Stomach (tissue), 9 donors: ENCODE results near the gene TCIRG1. TPM values are rescaled to one million over a fixed set of nuclear protein-coding genes. Genes with fewer than 3 reads are reported as not detected.

Experiments used
- DNase-seq, 2 donors: peaks; one replicate each; pipeline versions ENCODE4 v3.0.0 to v3.0.0-alpha.2; 2013 to 2019
- H3K27ac ChIP-seq, 5 donors: fragments of 200-600 bp in 4 of 5; sonication (generic) in 4 of 5; one replicate each; pipeline ENCODE4 v1.5.1; 2013 to 2019; ENCODE audit warnings: mild to moderate bottlenecking in 1 of 5, moderate library complexity in 1 of 5
- H3K27me3 ChIP-seq, 3 donors: fragments of 200-600 bp; sonication (generic); one replicate each; pipeline ENCODE4 v1.5.1; 2017 to 2019; ENCODE audit warnings: mixed run types in 1 of 3
- H3K36me3 ChIP-seq, 4 donors: fragments of 200-600 bp; sonication (generic); 1 replicate in 3 of 4; 2 replicates in 1 of 4; pipeline ENCODE4 v1.5.1; 2016 to 2019
- H3K4me1 ChIP-seq, 4 donors: fragments of 200-600 bp; sonication (generic); one replicate each; pipeline ENCODE4 v1.5.1; 2016 to 2019
- H3K4me3 ChIP-seq, 4 donors: fragments of 200-600 bp; sonication (generic) in 3 of 4; one replicate each; pipeline ENCODE4 v1.5.1; 2016 to 2019; ENCODE audit warnings: mild to moderate bottlenecking in 1 of 4
- H3K9me3 ChIP-seq, 4 donors: fragments of 200-600 bp; sonication (generic); one replicate each; pipeline ENCODE4 v1.5.1; 2016 to 2019
- EP300 ChIP-seq: sonication (generic); formaldehyde crosslinking; IDR thresholded peaks from one replicate; pipeline ENCODE4 v1.6.1; 2017; ENCODE audit warnings: antibody characterized with exemption
- POLR2A ChIP-seq, 4 donors: fragments of 450-650 bp; IDR thresholded peaks; one replicate each; pipeline ENCODE4 v1.6.1; 2016; ENCODE audit warnings: antibody characterized with exemption in 4 of 4, control low read depth in 2 of 4, mild to moderate bottlenecking in 1 of 4, moderate library complexity in 1 of 4
- POLR2AphosphoS5 ChIP-seq, 3 donors: sonication (generic); formaldehyde crosslinking; IDR thresholded peaks; one replicate each; pipeline ENCODE4 v1.6.1; 2016; ENCODE audit warnings: antibody characterized with exemption in 3 of 3
- WGBS, 5 donors: extraction: QIAGEN DNeasy Blood & Tissue Kit in 3 of 5; methylation state at CpG; one replicate each; pipeline versions ENCODE4 v1.1.5 to v1.1.7; 2013 to 2018; 5-methylcytosine and 5-hydroxymethylcytosine counted together
- intact Hi-C: fragments of 100-400 bp; cut with DNase I; formaldehyde crosslinking; loops from one replicate; pipeline ENCODE4 v1.15.1; 2023; ENCODE audit warnings: low total_unique reads
- polyA plus RNA-seq, 3 donors: library from polyadenylated mRNA; stranded (reverse); fragments of 200-250 nt; gene quantifications; one replicate each; pipeline ENCODE4 v1.2.3, GENCODE V29; 2013
- total RNA-seq, 5 donors: library from RNA; depleted of rRNA; stranded (reverse); fragments of >200 nt; gene quantifications; one replicate each; pipeline versions ENCODE4 v1.1.0 to v1.2.3, GENCODE V29; 2014 to 2016
- TF ChIP-seq, protein P1 (sequence below), 7 experiments: fragments of 450-650 bp in 4 of 7; fragments of 200-600 bp in 3 of 7; sonication (generic) in 3 of 7; IDR thresholded peaks; one replicate each; pipeline ENCODE4 v1.5.1; 2016 to 2019; ENCODE audit warnings: antibody characterized with exemption in 7 of 7, control low read depth in 2 of 7, mild to moderate bottlenecking in 1 of 7
- donor health status: healthy with polysubstance abuse.
- donor health status: Bipolar disorder and iron deficiency.
- donor health status: healthy.

The TCIRG1 gene
- total and polyA plus RNA-seq, 8 donors: 46.3 to 835 (median 192) TPM

DNA sequence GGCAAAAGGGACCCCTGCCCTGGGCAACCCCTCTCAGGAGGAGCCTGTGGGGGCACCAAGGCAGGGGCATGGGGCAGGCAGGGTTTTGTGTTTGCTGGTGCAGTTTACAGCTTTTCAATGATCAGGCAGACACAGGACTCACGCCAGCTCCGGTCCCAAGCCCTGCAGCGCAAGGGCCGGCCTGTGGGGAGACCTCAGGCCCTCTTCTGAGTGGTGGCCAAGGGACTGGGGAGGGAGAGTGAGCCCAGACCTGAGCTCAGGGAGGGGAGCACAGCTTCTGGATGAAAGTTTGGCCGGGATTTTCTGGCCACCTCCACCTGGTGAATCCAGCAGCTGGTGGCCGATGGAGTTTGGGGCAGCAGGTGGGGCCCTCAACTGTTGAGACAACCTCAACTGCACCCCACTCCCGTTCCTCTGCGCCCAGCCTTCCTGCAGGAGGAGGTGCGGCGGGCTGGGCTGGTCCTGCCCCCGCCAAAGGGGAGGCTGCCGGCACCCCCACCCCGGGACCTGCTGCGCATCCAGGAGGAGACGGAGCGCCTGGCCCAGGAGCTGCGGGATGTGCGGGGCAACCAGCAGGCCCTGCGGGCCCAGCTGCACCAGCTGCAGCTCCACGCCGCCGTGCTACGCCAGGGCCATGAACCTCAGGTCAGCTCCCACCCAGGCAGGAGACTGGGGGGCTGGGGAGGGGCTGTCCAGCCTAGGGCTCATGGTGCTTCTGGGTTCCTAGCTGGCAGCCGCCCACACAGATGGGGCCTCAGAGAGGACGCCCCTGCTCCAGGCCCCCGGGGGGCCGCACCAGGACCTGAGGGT, 3.6 kb downstream of the TCIRG1 start:
- H3K4me3 ChIP-seq: no peak overlapping the region
- H3K4me1 ChIP-seq: peaks cover 42 to 68% (median 60%) of the 10 kb centered on the region in 4 donors
- DNase-seq: no peak
- intact Hi-C loops: no loop called here
- H3K27ac ChIP-seq: peak overlapping the region in 3 of 5 donors; percentile 56 to 93 (median 91)
- H3K27me3 ChIP-seq: no peaks in the 10 kb centered on the region
- WGBS, 5 donors: 85 to 90% (median 87%) methylated on average over 15 to 27 of the region's 27 CpGs
- H3K36me3 ChIP-seq: peaks cover 40 to 64% (median 59%) of the 10 kb centered on the region in 4 donors
- TF ChIP-seq POLR2A (IDR thresholded peaks at IDR 0.05): no peak
- TF ChIP-seq POLR2AphosphoS5 (IDR thresholded peaks at IDR 0.05): no peak
- TF ChIP-seq, protein P1, sequence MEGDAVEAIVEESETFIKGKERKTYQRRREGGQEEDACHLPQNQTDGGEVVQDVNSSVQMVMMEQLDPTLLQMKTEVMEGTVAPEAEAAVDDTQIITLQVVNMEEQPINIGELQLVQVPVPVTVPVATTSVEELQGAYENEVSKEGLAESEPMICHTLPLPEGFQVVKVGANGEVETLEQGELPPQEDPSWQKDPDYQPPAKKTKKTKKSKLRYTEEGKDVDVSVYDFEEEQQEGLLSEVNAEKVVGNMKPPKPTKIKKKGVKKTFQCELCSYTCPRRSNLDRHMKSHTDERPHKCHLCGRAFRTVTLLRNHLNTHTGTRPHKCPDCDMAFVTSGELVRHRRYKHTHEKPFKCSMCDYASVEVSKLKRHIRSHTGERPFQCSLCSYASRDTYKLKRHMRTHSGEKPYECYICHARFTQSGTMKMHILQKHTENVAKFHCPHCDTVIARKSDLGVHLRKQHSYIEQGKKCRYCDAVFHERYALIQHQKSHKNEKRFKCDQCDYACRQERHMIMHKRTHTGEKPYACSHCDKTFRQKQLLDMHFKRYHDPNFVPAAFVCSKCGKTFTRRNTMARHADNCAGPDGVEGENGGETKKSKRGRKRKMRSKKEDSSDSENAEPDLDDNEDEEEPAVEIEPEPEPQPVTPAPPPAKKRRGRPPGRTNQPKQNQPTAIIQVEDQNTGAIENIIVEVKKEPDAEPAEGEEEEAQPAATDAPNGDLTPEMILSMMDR (IDR thresholded peaks at IDR 0.05): no peak
- TF ChIP-seq EP300: no peak
- H3K9me3 ChIP-seq: no peaks in the 10 kb centered on the region

- no peak for DNase-seq
- Histone ChIP-seq H3K27me3 (no peaks in the 10 kb centered on the region), H3K27ac (peak overlapping the region in 3 of 5 donors; percentile 56 to 93 (median 91)), H3K36me3 (peaks cover 45 to 69% (median 65%) of the 10 kb centered on the region in 4 donors), H3K4me1 (peaks cover 39 to 62% (median 54%) of the 10 kb centered on the region in 4 donors), H3K9me3 (no peaks in the 10 kb centered on the region), H3K4me3 (no peak overlapping the region)
- 65 to 90% (median 78%) methylated on average over 5 to 8 of the region's 8 CpGs for WGBS, 5 donors
- intact Hi-C loops: no loop called here
- no peak for TF ChIP-seq POLR2AphosphoS5 (IDR thresholded peaks at IDR 0.05)
- TF ChIP-seq POLR2A (IDR thresholded peaks at IDR 0.05): no peak
- no peak for TF ChIP-seq EP300
- TF ChIP-seq, protein P1 (IDR thresholded peaks at IDR 0.05): no peak
These were observed 4.2 kb downstream of the TCIRG1 start for GRCh38 chr11:68043029-68043348.

DNA sequence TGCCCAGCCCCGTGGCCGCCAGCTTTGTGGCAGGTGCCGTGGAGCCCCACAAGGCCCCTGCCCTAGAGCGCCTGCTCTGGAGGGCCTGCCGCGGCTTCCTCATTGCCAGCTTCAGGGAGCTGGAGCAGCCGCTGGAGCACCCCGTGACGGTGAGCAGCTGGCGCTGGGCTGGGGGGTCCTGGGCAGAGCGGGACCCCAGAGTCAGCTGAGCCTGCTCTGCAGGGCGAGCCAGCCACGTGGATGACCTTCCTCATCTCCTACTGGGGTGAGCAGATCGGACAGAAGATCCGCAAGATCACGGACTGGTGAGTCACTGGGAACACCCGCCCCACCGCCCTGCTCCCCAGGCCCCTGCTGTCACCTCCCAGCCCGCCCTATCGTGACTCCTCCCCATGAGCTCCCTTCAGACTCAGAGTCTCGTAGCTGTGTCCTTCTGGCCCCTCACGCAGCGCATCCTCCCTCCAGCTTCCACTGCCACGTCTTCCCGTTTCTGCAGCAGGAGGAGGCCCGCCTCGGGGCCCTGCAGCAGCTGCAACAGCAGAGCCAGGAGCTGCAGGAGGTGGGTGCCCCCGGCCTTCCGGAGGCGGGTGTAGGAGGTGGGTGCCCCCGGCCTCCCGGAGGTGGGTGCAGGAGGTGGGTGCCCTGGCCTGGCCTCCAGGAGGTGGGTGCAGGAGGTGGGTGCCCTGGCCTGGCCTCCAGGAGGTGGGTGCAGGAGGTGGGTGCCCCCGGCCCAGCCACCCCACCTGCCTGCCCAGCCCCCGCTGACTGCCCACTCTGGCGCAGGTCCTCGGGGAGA, 4.7 kb downstream of the TCIRG1 start:
- WGBS, 5 donors: 75 to 88% (median 83%) methylated on average over 17 to 36 of the region's 36 CpGs
- DNase-seq: peak in 1 of 2 donors; percentile 62
- Histone ChIP-seq H3K27me3 (no peaks in the 10 kb centered on the region), H3K4me3 (no peak overlapping the region), H3K4me1 (peaks cover 33 to 57% (median 49%) of the 10 kb centered on the region in 4 donors), H3K27ac (peak overlapping the region in 3 of 5 donors; percentile 56 to 93 (median 91)), H3K9me3 (no peaks in the 10 kb centered on the region), H3K36me3 (peaks cover 49 to 75% (median 70%) of the 10 kb centered on the region in 4 donors)
- TF ChIP-seq, protein P1 (IDR thresholded peaks at IDR 0.05): no peak
- TF ChIP-seq EP300 (no peak), POLR2A (IDR thresholded peaks at IDR 0.05) (no peak), POLR2AphosphoS5 (IDR thresholded peaks at IDR 0.05) (no peak)
- intact Hi-C loops: no loop called here

DNA sequence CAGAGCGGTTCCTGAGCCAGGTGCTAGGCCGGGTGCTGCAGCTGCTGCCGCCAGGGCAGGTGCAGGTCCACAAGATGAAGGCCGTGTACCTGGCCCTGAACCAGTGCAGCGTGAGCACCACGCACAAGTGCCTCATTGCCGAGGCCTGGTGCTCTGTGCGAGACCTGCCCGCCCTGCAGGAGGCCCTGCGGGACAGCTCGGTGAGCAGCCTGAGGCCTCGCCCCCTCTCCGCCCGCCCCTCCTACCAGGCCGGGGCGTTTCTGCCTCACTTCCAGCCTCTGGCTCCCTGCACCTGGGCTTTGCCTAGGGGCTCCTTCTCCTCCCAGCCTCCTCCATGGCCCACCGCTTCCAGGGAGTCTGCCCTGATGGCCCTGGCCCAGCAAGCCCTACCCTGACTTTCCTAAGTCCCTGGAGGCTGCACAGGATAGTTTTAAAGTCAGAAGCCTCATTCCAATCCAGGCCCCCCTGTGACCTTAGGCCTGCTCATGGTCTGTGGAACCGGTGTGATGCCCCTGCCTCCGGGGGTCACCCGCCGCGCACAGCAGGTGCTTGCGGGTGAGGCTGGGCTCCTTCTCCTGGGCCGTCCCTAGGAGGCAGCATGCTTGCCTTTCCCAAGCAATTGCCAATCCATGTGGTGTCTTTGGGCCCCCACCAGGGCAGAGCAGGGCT, 5.5 kb downstream of the TCIRG1 start:
- Histone ChIP-seq H3K36me3 (peaks cover 56 to 82% (median 78%) of the 10 kb centered on the region in 4 donors), H3K4me1 (peaks cover 30 to 51% (median 42%) of the 10 kb centered on the region in 4 donors), H3K27ac (no peak overlapping the region), H3K9me3 (no peaks in the 10 kb centered on the region), H3K27me3 (no peaks in the 10 kb centered on the region), H3K4me3 (no peak overlapping the region)
- DNase-seq: no peak
- intact Hi-C loops: no loop called here
- TF ChIP-seq EP300 (no peak), POLR2AphosphoS5 (IDR thresholded peaks at IDR 0.05) (no peak), POLR2A (IDR thresholded peaks at IDR 0.05) (no peak)
- TF ChIP-seq, protein P1 (IDR thresholded peaks at IDR 0.05): no peak
- 76 to 85% (median 80%) methylated on average over 11 to 24 of the region's 24 CpGs for WGBS, 5 donors
